Subcutaneous adipose tissue (tissue), 4 donors: ENCODE data around the gene TNFRSF1A. TPM values are rescaled to one million over a fixed set of nuclear protein-coding genes. Genes with fewer than 3 reads are reported as not detected.

Experiments used
- CTCF ChIP-seq: fragments of 450-650 bp; IDR thresholded peaks from one replicate; pipeline ENCODE4 v1.5.1; 2016; ENCODE audit warnings: low read depth, mild to moderate bottlenecking, control low read depth, antibody characterized with exemption, moderate library complexity
- total RNA-seq, 4 donors: library from RNA; depleted of rRNA; stranded (reverse); fragments of >200 nt; gene quantifications; one replicate each; pipeline ENCODE4 v1.1.0, GENCODE V29; 2016

Gene TNFRSF1A
- total RNA-seq, 4 donors from 2014 or later = 207 to 269 (median 239) TPM

DNA sequence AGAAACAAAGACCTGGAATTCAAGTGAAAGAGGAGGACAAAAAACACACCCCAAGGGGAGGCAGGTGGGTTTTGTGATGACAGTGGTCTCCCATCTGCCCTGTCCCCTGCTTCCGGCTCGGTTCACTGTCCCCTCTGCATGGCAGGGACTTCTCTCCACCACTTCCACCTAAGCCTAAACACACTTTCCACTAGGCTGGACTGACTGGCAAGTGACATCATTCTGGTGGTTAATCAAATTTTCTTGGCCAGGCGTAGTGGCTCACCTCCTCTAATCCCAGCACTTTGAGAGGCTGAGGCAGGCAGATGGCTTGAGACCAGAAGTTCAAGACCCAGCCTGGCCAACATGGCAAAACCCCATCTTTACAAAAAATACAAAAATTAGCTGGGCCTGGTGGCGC is 19.5 kb downstream of the TNFRSF1A start:
- no peak for TF ChIP-seq CTCF

DNA sequence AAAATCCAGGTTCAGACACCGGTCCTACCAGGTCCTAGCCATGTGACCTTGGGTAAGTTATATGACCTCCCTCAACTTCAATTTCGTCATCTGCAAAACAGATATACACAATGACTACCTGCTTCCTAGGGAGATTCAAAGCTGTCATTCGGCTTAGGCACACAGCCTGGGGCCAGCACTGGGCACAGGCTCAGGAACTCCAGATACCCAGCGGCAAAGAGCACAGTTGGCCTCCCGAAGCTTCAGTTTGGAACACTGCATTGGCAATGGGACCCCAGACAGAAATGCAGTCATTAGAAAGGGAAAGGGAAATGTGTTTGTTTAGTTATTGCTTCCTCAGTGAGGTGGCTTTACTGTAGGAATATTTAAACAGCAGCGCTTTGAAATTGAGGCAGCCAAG is 20.0 kb downstream of the TNFRSF1A start:
- TF ChIP-seq CTCF = no peak

DNA sequence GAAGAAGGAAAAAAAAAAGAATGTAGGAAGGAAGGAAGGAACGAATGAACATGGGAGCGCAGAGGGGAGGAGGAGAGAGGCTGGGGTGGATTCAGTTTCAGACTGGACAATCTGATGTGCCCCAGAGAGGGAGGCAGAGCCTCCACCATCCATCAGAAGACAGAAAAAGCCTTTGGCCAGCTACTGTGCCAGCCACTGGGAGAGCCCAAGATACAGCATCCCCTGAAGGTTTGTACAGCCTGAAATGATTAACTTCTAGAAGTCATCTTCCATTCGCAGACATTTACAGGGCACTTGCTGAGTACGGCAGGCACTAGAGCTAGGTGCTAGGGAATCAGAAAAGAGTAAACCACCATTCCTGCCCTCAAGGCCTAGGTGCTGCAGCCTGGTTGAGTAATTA is 22.4 kb downstream of the TNFRSF1A start:
- no peak for TF ChIP-seq CTCF

DNA sequence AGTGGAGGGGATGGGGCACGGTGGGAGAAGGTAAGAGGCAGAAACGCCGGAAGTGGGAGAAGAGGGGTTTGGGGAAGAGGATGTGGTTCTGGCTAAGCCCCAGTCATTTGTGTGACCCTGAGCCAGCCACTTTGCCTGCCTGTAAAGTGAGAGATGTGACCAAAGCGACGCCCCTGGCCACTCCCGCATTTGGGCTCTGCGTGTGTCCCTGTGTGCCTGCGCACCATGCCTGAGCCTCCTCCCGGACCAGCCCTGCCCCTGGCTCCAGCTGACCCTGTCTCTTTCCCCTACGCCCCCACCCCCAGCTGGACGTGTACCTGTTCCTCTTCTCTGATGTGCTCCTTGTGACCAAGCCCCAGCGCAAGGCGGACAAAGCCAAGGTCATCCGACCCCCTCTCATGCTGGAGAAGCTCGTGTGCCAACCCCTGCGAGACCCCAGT is 23.4 kb downstream of the TNFRSF1A start:
- TF ChIP-seq CTCF = no peak

- no peak for TF ChIP-seq CTCF
These were observed 24.0 kb downstream of the TNFRSF1A start for GRCh38 chr12:6317693-6318439.

DNA sequence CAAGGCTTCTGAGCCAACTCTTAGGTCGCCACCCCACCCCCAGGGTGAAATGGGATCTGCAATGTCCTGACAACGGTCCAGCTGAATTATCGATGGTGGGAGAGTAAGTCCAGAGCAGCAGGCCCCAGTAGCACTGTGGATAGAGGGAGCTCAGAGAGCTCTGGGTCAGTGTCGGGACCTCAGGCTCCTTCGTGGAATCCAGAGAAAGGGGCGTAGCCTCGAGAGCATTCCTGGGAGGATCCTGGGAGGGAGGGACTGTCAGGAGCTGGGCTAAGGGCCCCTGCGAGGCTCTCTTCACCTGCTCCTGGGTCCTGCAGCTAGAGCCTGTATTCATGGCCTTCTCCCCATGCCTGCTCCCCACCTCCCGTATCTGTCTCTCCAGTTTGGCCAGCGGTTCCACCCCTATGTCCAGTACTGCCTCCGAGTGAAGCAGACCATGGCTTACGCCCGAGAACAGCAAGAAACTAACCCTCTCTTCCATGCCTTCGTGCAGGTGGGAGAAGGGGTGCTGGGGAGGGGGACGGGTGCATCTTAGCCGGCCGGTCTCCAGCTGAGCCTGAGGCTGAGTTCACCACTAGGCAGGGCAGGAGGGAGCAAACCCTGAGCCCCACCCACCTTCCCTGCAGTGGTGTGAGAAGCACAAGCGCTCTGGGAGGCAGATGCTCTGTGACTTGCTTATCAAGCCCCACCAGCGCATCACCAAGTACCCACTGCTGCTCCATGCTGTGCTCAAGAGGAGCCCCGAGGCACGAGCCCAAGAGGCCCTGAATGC is 24.8 kb downstream of the TNFRSF1A start:
- no peak for TF ChIP-seq CTCF

GRCh38 chr12:6315704-6316597 is 25.9 kb downstream of the TNFRSF1A start:
- TF ChIP-seq CTCF = no peak
